HG03571 (cell line): ENCODE measurements around the gene DOCK1.
"Not testable (repeated sequence)": the region's sequence is repeated elsewhere in the genome, so short reads cannot be mapped to it uniquely, and the experiment has no call there.

Experiments
- ATAC-seq: cut with Tn5 transposase; IDR thresholded peaks from one replicate; pipeline ENCODE4 v1.9.1; 2021; ENCODE audit not compliant: unreplicated experiment

The DOCK1 gene

GRCh38 chr10:126904818-126905701 lies at the start of gene DOCK1:
Gene DOCK1, plus strand, starts transcription at chr10:126905428. Its CDS starts 90 bp downstream, at chr10:126905518.
- no peak for ATAC-seq

- ATAC-seq: no peak
Observed at GRCh38 chr10:126857178-126857806, 47.9 kb upstream of the DOCK1 start.

GRCh38 chr10:126867567-126868365 lies 37.5 kb upstream of the DOCK1 start:
- ATAC-seq: no peak

- ATAC-seq: no peak
Observed at GRCh38 chr10:126868371-126868770, 36.9 kb upstream of the DOCK1 start.

- no peak for ATAC-seq
Observed at GRCh38 chr10:126872135-126872534, 33.1 kb upstream of the DOCK1 start.

- ATAC-seq: no peak
Observed at GRCh38 chr10:126872768-126873167, 32.5 kb upstream of the DOCK1 start.

GRCh38 chr10:126876456-126876855 lies 28.8 kb upstream of the DOCK1 start:
- ATAC-seq: no peak

GRCh38 chr10:126877390-126877789 lies 27.8 kb upstream of the DOCK1 start:
- ATAC-seq: no peak

GRCh38 chr10:126878594-126878993 lies 26.6 kb upstream of the DOCK1 start:
- ATAC-seq: no peak

GRCh38 chr10:126880926-126881325 lies 24.3 kb upstream of the DOCK1 start:
- no peak for ATAC-seq

GRCh38 chr10:126882055-126882454 lies 23.2 kb upstream of the DOCK1 start:
- ATAC-seq: not testable (repeated sequence)

- not testable (repeated sequence) for ATAC-seq
Observed at GRCh38 chr10:126888436-126888835, 16.8 kb upstream of the DOCK1 start.

- no peak for ATAC-seq
Observed at GRCh38 chr10:126889421-126889820, 15.8 kb upstream of the DOCK1 start.

GRCh38 chr10:126890797-126891196 lies 14.4 kb upstream of the DOCK1 start:
- not testable (repeated sequence) for ATAC-seq

- ATAC-seq: no peak
Observed at GRCh38 chr10:126892226-126893175, 12.7 kb upstream of the DOCK1 start.

GRCh38 chr10:126893206-126893605 lies 12.0 kb upstream of the DOCK1 start:
- no peak for ATAC-seq

- no peak for ATAC-seq
Observed at GRCh38 chr10:126893841-126894240, 11.4 kb upstream of the DOCK1 start.

- ATAC-seq: no peak
Observed at GRCh38 chr10:126895214-126895781, 9.9 kb upstream of the DOCK1 start.

GRCh38 chr10:126898460-126898859 lies 6.8 kb upstream of the DOCK1 start:
- no peak for ATAC-seq

GRCh38 chr10:126899529-126899928 lies 5.7 kb upstream of the DOCK1 start:
- ATAC-seq: not testable (repeated sequence)
